DMS79 treated with DMSO at 0.1 percent for 48 hours (cell line): ENCODE results near the gene ARHGEF25.
"Not testable (repeated sequence)": the region's sequence is repeated elsewhere in the genome, so short reads cannot be mapped to it uniquely, and the experiment has no call there.

Experiments
- DNase-seq: peaks from one replicate; lab custom pipeline; 2025; lab: John Stamatoyannopoulos, UW

ARHGEF25 gene

DNA sequence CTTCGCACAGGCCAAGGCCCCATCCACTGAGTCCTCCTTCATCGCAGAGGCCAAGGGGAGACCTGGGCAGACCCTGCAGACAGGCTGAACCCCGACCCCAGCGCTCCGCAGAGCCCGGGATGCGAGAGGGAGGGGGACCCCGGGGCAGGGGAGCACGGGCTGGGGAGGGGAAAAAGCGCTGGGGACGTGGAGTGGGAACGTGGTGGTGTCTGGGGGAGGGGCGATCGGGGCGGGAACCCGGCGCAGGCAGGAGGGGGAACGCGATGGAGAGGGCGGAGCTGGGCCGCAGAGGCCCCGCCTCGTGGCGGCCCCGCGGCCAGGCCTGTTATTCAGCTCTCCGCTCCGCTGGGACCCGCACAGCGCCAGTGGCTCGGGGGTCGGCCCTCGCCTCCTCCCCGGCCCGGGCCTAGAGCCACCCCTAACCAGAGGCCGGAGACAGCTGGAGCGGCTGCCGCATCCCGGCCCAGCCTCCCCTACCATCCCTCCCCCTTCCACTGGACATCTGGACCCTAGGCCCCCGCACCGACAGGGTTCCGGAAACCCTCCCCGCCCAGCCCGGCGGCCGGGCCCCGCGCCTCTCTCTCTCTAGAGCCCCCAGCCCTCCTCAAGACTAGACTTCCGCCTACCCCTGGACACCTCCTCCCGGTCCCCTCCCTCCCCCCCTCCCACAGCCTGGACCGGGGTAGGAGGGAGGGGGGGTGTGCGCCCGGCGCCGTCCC lies at the start of gene ARHGEF25:
Gene ARHGEF25, plus strand, starts transcription at position 328 of the 719 bp plus-strand sequence. CDS start 460 bp downstream, outside the sequence.
- DNase-seq, result peak; percentile 12

- no peak for DNase-seq
Measured at GRCh38 chr12:57563358-57563757, 47.9 kb upstream of the ARHGEF25 start.

- DNase-seq, result no peak
Measured at GRCh38 chr12:57564178-57564740, 47.0 kb upstream of the ARHGEF25 start.

DNA sequence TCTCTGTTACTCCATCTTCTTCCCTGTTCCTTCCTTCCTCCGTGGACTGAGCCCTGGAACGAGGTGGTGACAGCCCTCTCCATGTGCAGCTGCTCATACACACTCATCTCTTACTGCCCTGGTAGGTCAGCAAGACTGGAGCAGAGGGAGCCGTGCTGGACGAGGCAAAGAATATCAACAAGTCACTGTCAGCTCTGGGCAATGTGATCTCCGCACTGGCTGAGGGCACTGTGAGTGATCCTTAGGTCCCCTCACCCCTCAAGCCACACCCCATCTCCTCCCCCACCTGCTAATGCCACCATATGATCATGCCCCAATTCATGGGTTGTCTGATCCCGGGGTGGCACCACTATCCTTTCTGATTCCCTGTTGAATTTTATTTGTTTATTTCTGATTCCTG lies 42.4 kb upstream of the ARHGEF25 start:
- no peak for DNase-seq

GRCh38 chr12:57569858-57570257 lies 41.4 kb upstream of the ARHGEF25 start:
- DNase-seq, result no peak

GRCh38 chr12:57570438-57570837 lies 40.8 kb upstream of the ARHGEF25 start:
- not testable (repeated sequence) for DNase-seq

- DNase-seq, result no peak
Measured at GRCh38 chr12:57571926-57572762, 39.1 kb upstream of the ARHGEF25 start.

- no peak for DNase-seq
Measured at GRCh38 chr12:57574795-57575194, 36.4 kb upstream of the ARHGEF25 start.

GRCh38 chr12:57575771-57576612 lies 35.2 kb upstream of the ARHGEF25 start:
- DNase-seq, result no peak

DNA sequence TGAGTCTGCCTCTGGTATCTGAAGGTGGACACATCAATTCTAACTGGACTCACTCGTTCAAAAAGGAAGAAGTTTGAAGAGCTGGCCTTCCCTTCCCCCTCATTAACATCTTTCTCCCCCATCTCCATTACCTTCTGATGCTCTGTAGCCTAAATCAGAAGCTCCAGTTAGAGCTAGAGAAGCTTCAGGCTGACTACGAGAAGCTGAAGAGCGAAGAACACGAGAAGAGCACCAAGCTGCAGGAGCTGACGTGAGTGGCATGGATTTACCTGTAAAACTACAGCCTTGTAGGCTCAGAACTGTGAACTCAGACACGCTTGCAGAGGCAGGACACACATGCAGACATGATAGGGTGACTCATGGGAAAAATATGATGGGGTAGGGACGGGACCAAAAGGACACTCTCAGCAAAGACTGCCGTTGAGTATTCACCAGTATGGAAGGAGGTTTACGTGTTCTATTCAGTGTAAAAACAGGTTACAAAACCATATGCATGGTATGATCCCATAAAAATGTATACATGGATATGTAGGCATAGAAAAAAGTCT lies 34.5 kb upstream of the ARHGEF25 start:
- no peak for DNase-seq

DNA sequence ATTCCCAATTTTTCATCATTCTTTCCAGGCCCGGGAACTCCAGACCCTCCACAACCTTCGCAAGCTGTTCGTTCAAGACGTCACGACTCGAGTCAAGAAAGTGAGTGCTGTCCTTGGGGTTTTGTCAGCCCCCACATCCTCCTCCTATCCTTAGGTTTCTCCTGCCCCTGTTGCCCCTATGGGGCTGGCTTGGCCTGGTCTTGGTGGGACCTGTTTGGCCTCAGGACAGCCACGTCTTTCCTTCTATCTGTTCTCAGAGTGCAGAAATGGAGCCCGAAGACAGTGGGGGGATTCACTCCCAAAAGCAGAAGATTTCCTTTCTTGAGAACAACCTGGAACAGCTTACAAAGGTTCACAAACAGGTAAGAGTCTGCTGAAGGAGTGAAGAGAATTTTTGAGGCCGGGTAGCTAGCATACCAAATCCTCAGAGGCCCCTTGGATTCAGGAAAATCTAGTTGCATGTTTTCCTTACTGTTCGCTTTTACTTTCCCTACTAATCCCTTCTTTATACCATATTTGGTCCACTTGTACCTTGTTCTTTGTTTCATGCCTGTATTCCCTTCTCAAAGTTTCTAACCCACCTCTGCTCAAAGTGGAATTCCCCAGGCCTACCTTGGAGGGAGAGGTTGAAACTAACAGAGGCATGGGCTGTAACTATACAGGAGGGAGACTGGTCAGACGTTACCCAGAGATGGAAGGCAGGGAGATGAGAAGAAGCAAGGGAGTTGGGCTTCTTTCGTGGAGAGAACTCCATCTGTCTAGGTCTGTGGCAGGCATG lies 33.1 kb upstream of the ARHGEF25 start:
- no peak for DNase-seq

DNA sequence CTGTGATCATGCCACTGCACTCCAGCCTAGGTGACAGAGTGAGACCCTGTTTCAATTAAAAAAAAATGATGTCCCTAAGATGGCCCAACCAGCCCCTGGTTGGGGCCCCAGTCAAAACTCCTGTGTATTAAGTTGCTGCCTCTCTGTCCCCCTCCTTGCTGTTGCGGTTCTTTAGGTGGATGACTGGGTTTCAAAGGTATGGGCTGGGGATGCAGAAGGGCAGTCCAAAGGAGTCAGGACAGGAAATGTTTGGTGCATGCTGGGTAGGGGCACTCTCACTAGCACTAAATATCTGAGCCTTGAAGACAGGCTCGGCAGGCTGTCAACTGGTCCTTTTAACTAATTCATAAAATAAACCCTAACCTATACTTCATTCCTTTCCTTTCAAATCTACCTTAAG lies 32.2 kb upstream of the ARHGEF25 start:
- no peak for DNase-seq

DNA sequence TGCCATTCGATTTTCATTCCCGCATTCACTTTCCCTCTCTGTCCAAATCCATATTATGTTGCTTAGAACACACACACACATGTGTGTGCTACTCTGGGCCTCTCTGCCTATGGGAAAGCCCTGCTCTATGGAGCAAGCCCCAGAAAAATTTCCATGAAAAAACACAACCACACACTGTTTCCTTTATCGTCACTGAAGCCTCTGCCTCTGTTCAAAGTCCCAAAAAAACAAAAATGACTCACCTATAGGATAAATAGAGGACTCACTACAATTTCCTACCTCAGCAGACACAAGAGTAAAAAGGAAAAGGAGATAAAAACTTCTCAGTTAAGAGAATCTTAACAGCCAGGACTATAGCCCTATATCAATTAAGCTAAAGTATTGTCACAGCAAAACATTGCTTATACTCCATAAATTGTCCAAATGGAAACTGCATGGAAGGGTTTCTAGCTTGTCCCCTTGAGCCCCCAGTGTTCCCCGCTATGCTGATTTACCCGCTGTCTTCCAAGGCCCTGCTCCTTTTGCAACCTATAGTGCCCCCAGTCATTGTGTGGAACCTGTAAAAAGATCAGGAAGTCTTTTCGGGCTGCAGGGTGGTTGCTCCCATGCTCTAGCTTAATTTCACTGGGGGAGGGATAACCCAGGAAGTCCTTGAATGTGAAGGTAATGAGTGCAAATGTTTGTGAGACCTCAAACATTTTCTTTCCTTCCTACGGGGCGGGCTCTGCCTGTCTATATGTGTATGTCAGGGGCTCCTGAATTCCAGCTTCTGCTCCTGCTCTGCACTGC lies 31.4 kb upstream of the ARHGEF25 start:
- no peak for DNase-seq

- no peak for DNase-seq
Measured at GRCh38 chr12:57580466-57580795, 30.8 kb upstream of the ARHGEF25 start.

GRCh38 chr12:57581802-57582201 lies 29.4 kb upstream of the ARHGEF25 start:
- DNase-seq, result no peak

GRCh38 chr12:57582440-57582839 lies 28.8 kb upstream of the ARHGEF25 start:
- no peak for DNase-seq

DNA sequence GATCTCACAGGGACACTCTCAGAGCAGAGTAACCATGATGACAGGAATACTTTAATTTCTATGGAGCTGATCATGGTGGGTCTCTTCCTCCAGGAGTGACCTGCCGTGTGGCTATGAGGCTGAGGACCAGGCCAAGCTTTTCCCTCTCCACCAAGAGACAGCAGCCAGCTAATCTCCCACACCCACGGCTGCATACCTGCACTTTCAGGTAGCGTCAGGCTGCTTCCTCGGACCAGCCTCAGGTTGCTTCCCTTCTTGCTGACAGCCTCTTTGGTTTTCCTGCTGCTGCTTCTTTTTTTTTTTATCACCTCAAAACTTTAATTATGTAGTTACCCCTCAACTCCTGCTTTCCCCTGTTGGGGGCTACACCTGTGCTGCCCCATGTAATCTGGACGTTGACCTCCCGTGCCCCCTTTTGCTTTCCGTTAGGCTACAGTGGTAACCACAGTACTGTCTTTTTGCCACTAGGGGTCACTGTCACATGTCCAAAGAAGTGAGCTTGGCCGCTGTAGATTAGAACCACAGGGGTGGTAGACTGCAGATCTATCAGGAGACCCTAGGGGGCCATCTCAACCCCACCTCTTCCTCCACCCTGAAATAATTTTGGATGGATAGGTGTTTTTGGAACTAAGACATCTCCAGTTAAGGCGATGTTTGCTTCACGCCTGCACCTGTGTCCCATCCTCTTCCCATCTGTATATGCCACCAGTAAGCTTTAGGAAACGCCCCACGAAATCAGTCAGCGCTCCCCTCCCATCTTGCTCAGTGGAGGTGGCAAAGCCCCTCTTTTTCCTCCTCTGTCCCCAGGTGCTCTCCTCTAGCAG lies 28.0 kb upstream of the ARHGEF25 start:
- DNase-seq, result peak; percentile 43

- DNase-seq, result no peak
Measured at GRCh38 chr12:57584050-57584449, 27.2 kb upstream of the ARHGEF25 start.

DNA sequence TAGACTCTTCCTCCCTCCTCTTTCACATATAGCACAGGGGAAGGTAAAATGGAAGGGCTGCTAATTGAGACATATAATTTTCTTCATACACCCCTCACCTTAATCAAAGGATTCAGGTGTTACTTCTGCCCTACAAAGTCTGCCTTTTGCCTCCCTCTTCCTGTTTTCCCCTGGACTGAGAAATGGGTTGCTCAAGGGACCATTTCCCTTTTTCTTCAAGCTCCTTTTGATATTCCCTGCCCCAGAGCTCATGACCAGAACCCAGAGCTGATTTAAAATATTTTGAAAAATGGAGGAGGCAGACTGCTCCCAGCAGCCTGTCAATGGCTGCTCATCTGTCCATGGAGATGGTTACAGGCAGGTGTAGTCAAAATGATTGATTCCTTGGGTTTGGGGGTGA lies 26.5 kb upstream of the ARHGEF25 start:
- no peak for DNase-seq
